HepG2 (cell line): ENCODE results near the gene SHC1. TPM values are rescaled to one million over a fixed set of nuclear protein-coding genes. Genes with fewer than 3 reads are reported as not detected.
A peak's percentile ranks its signal among the peaks of the same experiment; 100 is the strongest.

Source experiments
- CCDC6 ChIP-seq: sonication (generic); formaldehyde crosslinking; IDR thresholded peaks from 2 replicates; pipeline ENCODE4 v1.8.1; 2022; ENCODE audit warnings: mild to moderate bottlenecking, missing genetic modification reagents, moderate library complexity
- JARID2 ChIP-seq: sonication (generic); formaldehyde crosslinking; IDR thresholded peaks from 2 replicates; pipeline ENCODE4 v1.8.1; 2023; ENCODE audit warnings: missing genetic modification reagents, inconsistent platforms; ENCODE audit not compliant: insufficient replicate concordance
- MXD1 ChIP-seq: sonication (generic); formaldehyde crosslinking; IDR thresholded peaks from 2 replicates; pipeline ENCODE4 v1.4.0; 2020; ENCODE audit warnings: mild to moderate bottlenecking, missing genetic modification reagents
- PHF5A ChIP-seq: IDR thresholded peaks from one replicate; pipeline ENCODE4 v1.6.1; 2018; ENCODE audit warnings: low read depth, missing genetic modification reagents; ENCODE audit not compliant: unreplicated experiment
- RNF2 ChIP-seq: fragments of 450-650 bp; conservative IDR thresholded peaks from 2 replicates; pipeline ENCODE4 v1.6.1; 2016; ENCODE audit warnings: low read depth
- STAT5B ChIP-seq: sonication (generic); formaldehyde crosslinking; IDR thresholded peaks from 2 replicates; pipeline ENCODE4 v1.4.0; 2020; ENCODE audit warnings: missing genetic modification reagents
- XBP1 ChIP-seq: sonication (generic); formaldehyde crosslinking; IDR thresholded peaks from 2 replicates; pipeline ENCODE4 v1.5.0; 2020; ENCODE audit warnings: missing genetic modification reagents
- ZMYM2 ChIP-seq: sonication (generic); formaldehyde crosslinking; IDR thresholded peaks from 2 replicates; pipeline ENCODE4 v1.8.0; 2022; ENCODE audit warnings: mild to moderate bottlenecking, missing genetic modification reagents
- ZNF407 ChIP-seq: sonication (generic); formaldehyde crosslinking; IDR thresholded peaks from one replicate; pipeline ENCODE4 v1.5.1; 2020; ENCODE audit warnings: mild to moderate bottlenecking, missing genetic modification reagents; ENCODE audit errors: not compliant biosample characterization
- ZNF414 ChIP-seq: sonication (generic); formaldehyde crosslinking; IDR thresholded peaks from 2 replicates; pipeline ENCODE4 v1.5.0; 2020; ENCODE audit warnings: missing genetic modification reagents
- ZSCAN30 ChIP-seq: sonication (generic); formaldehyde crosslinking; IDR thresholded peaks from 2 replicates; pipeline ENCODE4 v1.5.0; 2020; ENCODE audit warnings: mild to moderate bottlenecking, missing genetic modification reagents
- polyA plus RNA-seq, 8 experiments: library from polyadenylated mRNA; depleted of rRNA in 3 of 8; stranded (reverse) in 7 of 8; unstranded in 1 of 8; fragments of >200 nt; fragmentation: Illumina TruSeq in 4 of 8; extraction: Trizol in 4 of 8; gene quantifications; 2 replicates each; pipeline versions ENCODE4 v1.2.1 to v1.2.3, GENCODE V29; 2011 to 2016; ENCODE audit warnings: low read depth in 4 of 8, missing spikeins in 1 of 8, mixed read lengths in 1 of 8; ENCODE audit not compliant: insufficient read depth in 1 of 8
- total RNA-seq, 5 experiments: library from RNA; depleted of rRNA; stranded (reverse); fragments of >200 nt; fragmentation: Illumina TruSeq; extraction: Trizol; gene quantifications; 2 replicates each; pipeline ENCODE4 v1.2.3, GENCODE V29; 2016; ENCODE audit warnings: low read depth in 1 of 5
- TF ChIP-seq, protein P1 (sequence below): sonication (generic); formaldehyde crosslinking; IDR thresholded peaks from 2 replicates; pipeline ENCODE4 v1.4.0; 2020; ENCODE audit warnings: missing genetic modification reagents
- TF ChIP-seq, protein P2 (sequence below): sonication (generic); formaldehyde crosslinking; IDR thresholded peaks from 2 replicates; pipeline ENCODE4 v1.8.1; 2023; ENCODE audit warnings: mild to moderate bottlenecking, missing genetic modification reagents, borderline replicate concordance

Gene SHC1
- total and polyA plus RNA-seq, 2 of the 13 experiments (the other 11 are each of a cell fraction or from before 2014, with no cell fraction given): 52.0 to 137 TPM

DNA sequence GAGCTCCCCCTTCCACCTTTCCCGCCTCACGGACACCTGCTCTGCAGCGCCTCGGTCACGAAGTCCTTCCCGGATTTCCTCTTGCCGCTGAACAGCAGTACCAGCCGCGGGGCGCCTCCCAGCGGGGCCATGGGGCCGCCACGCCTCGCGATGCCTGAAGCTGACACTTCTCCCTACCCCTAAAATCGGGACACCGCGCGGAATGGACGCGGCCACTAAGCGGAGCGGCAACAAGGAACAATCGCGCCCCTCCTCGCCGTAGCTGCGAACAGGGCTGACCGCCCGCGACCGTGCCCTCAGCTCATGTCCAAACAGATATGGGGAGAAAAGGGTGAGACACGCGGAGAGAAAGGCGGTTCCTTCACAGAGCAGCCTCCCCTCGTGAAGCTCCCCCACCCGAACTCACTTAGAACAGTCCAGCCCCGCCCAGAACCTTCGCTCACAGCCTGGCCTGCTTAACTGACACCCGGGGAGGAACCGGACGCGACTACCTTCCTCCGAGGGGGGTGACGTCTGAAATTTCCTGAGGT lies 33.9 kb downstream of the SHC1 start, which contains the start of gene PMVK (continued):
- TF ChIP-seq, protein P1, sequence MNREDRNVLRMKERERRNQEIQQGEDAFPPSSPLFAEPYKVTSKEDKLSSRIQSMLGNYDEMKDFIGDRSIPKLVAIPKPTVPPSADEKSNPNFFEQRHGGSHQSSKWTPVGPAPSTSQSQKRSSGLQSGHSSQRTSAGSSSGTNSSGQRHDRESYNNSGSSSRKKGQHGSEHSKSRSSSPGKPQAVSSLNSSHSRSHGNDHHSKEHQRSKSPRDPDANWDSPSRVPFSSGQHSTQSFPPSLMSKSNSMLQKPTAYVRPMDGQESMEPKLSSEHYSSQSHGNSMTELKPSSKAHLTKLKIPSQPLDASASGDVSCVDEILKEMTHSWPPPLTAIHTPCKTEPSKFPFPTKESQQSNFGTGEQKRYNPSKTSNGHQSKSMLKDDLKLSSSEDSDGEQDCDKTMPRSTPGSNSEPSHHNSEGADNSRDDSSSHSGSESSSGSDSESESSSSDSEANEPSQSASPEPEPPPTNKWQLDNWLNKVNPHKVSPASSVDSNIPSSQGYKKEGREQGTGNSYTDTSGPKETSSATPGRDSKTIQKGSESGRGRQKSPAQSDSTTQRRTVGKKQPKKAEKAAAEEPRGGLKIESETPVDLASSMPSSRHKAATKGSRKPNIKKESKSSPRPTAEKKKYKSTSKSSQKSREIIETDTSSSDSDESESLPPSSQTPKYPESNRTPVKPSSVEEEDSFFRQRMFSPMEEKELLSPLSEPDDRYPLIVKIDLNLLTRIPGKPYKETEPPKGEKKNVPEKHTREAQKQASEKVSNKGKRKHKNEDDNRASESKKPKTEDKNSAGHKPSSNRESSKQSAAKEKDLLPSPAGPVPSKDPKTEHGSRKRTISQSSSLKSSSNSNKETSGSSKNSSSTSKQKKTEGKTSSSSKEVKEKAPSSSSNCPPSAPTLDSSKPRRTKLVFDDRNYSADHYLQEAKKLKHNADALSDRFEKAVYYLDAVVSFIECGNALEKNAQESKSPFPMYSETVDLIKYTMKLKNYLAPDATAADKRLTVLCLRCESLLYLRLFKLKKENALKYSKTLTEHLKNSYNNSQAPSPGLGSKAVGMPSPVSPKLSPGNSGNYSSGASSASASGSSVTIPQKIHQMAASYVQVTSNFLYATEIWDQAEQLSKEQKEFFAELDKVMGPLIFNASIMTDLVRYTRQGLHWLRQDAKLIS (CRISPR knock-in tag): 0 out of 2 replicates have a peak, but pooled peaks have one; percentile 86
- TF ChIP-seq ZNF407 (CRISPR knock-in tag): peak; percentile 92
- peak; percentile 98 for TF ChIP-seq ZSCAN30 (CRISPR knock-in tag)
- no peak for TF ChIP-seq XBP1
- TF ChIP-seq, protein P2, sequence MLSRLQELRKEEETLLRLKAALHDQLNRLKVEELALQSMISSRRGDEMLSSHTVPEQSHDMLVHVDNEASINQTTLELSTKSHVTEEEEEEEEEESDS (CRISPR knock-in tag): peak; percentile 93
- TF ChIP-seq STAT5B: peak; percentile 79
- peak; percentile 30 for TF ChIP-seq PHF5A
- TF ChIP-seq JARID2 (CRISPR knock-in tag): peak; percentile 75
- peak; percentile 99 for TF ChIP-seq RNF2
- peak; percentile 99 for TF ChIP-seq CCDC6 (CRISPR knock-in tag)
- TF ChIP-seq MXD1: peak; percentile 99
- TF ChIP-seq ZNF414 (CRISPR knock-in tag): peak; percentile 99
- TF ChIP-seq ZMYM2 (CRISPR knock-in tag): peak; percentile 93
